Testis (tissue), 2 donors: Measurements from ENCODE around the gene ID4.

ENCODE experiments used
- CTCF ChIP-seq, 3 experiments: fragments of 450-650 bp in 2 of 3; fragments of 200-600 bp in 1 of 3; sonication (generic) in 1 of 3; IDR thresholded peaks; one replicate each; pipeline ENCODE4 v1.5.1; 2016 to 2019; ENCODE audit warnings: antibody characterized with exemption in 3 of 3, mild to moderate bottlenecking in 2 of 3, moderate library complexity in 1 of 3
- POLR2A ChIP-seq: fragments of 450-650 bp; IDR thresholded peaks from one replicate; pipeline ENCODE4 v1.6.1; 2017; ENCODE audit warnings: antibody characterized with exemption, mild to moderate bottlenecking, moderate library complexity

GRCh38 chr6:19831358-19831757, 5.8 kb upstream of the ID4 start:
- TF ChIP-seq POLR2A: no peak
- no peak for TF ChIP-seq CTCF (IDR thresholded peaks at IDR 0.05)
